HL-60 (cell line): Measurements from ENCODE around the gene ARHGEF16.

Experiments
- DNase-seq, 2 experiments: peaks; one replicate each; pipeline ENCODE4 v3.0.0-alpha.2; 2010 to 2020; ENCODE audit warnings: low read depth in 1 of 2, low spot score in 1 of 2
- H3K27ac ChIP-seq: fragments of 250-450 bp; sonication (Bioruptor Pico); replicated peaks from 2 replicates; pipeline ENCODE4 v1.5.1; 2020; ENCODE audit warnings: mild to moderate bottlenecking, moderate library complexity
- H3K27me3 ChIP-seq: fragments of 250-450 bp; sonication (Bioruptor Pico); 2 replicates; pipeline ENCODE4 v1.5.1; 2021; ENCODE audit warnings: mild to moderate bottlenecking, moderate library complexity; ENCODE audit not compliant: insufficient read depth, poor library complexity, severe bottlenecking
- H3K4me3 ChIP-seq: replicated peaks from 2 replicates; pipeline ENCODE4 v1.5.1; 2011; ENCODE audit warnings: mild to moderate bottlenecking, control low read depth, low read length; ENCODE audit not compliant: insufficient read depth
- GABPA ChIP-seq: IDR thresholded peaks from 2 replicates; pipeline ENCODE4 v1.6.1; 2012; ENCODE audit warnings: low read depth
- POLR2AphosphoS5 ChIP-seq: IDR thresholded peaks from 2 replicates; pipeline ENCODE4 v1.6.1; 2012; ENCODE audit warnings: low read depth
- SPI1 ChIP-seq: IDR thresholded peaks from 2 replicates; pipeline ENCODE4 v1.6.1; 2012; ENCODE audit warnings: low read depth, mild to moderate bottlenecking, borderline replicate concordance
- TF ChIP-seq, protein P1 (sequence below): IDR thresholded peaks from 2 replicates; pipeline ENCODE4 v1.6.1; 2012; ENCODE audit warnings: low read depth; ENCODE audit not compliant: insufficient replicate concordance
- TF ChIP-seq, protein P2 (sequence below): IDR thresholded peaks from one replicate; pipeline ENCODE4 v1.5.1; 2011; ENCODE audit warnings: low read length, control low read depth, inconsistent platforms; ENCODE audit not compliant: insufficient read depth

Gene ARHGEF16

DNA sequence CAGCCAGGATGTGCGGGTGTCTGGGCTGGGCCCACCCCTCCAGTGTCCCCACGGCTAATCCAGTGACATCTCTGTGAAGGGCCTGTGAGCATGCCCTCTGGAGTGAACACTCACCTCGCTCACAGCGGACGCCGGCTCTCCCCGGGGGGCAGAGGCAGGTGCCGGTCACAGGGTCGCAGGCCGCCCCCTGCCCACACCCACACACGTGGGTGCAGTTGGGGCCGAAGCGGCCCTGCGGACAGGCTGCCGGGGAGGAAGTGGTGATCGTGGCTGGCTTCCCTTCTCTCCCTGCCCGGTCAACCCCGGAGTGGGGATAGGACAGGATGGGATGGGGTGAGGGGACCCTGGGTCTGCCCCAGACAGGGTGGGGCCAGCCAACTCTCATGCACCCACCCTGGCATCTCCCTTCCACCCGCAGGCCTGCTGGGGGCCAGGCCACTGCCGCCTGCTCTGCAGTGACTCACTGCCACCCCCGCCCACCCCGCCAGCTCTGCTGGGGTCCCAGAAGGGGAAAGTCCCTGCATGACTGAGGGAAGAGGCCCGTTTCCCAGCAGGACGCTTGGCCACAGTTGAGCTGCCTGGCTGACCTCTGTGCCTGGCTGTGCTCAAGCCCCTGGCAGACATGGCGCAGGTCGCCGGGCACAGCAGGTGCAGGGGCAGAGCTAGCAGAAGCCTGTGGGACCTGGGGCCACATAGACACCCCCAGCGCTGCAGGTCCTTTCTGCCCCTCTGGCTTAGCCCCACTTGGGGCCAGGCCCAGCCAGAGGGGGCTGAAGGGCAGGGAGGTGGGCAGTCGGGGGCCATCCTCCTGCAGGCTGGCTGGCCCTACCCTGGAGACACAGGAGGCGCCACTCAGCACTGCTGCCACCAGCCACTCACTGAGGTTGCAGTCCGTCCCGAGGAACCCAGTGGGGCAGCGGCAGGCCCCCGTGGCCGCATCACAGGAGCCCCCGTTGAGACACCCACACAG is 41.6 kb downstream of the ARHGEF16 start:
- DNase-seq, result no peak
- H3K4me3 ChIP-seq, result no peak overlapping the region
- H3K27me3 ChIP-seq, result no peaks in the 10 kb centered on the region
- TF ChIP-seq, protein P1, sequence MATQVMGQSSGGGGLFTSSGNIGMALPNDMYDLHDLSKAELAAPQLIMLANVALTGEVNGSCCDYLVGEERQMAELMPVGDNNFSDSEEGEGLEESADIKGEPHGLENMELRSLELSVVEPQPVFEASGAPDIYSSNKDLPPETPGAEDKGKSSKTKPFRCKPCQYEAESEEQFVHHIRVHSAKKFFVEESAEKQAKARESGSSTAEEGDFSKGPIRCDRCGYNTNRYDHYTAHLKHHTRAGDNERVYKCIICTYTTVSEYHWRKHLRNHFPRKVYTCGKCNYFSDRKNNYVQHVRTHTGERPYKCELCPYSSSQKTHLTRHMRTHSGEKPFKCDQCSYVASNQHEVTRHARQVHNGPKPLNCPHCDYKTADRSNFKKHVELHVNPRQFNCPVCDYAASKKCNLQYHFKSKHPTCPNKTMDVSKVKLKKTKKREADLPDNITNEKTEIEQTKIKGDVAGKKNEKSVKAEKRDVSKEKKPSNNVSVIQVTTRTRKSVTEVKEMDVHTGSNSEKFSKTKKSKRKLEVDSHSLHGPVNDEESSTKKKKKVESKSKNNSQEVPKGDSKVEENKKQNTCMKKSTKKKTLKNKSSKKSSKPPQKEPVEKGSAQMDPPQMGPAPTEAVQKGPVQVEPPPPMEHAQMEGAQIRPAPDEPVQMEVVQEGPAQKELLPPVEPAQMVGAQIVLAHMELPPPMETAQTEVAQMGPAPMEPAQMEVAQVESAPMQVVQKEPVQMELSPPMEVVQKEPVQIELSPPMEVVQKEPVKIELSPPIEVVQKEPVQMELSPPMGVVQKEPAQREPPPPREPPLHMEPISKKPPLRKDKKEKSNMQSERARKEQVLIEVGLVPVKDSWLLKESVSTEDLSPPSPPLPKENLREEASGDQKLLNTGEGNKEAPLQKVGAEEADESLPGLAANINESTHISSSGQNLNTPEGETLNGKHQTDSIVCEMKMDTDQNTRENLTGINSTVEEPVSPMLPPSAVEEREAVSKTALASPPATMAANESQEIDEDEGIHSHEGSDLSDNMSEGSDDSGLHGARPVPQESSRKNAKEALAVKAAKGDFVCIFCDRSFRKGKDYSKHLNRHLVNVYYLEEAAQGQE, result no peak
- no peak for TF ChIP-seq GABPA
- no peak overlapping the region for H3K27ac ChIP-seq

DNA sequence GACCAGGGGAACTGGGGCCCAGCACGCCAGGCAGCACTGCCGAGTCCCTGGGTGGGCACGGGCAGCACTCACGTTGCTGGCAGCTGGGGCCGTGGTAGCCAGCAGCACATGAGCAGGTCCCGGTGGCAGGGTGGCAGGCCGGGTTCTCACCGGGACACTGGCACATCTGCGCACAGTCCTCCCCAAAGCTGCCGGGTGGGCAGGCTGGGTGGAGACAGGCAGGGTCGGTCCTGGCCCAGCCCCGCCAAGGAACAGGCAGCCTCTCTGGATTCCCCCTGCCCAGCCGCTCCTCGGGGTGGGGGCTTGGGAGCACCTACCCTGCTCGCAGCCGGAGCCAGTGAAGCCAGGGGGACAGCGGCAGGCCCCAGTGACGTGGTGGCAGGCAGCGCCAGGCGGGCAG is 42.5 kb downstream of the ARHGEF16 start:
- Histone ChIP-seq H3K27me3 (no peaks in the 10 kb centered on the region), H3K4me3 (no peak overlapping the region), H3K27ac (no peak overlapping the region)
- TF ChIP-seq GABPA (no peak), SPI1 (no peak), POLR2AphosphoS5 (no peak)
- TF ChIP-seq, protein P2, sequence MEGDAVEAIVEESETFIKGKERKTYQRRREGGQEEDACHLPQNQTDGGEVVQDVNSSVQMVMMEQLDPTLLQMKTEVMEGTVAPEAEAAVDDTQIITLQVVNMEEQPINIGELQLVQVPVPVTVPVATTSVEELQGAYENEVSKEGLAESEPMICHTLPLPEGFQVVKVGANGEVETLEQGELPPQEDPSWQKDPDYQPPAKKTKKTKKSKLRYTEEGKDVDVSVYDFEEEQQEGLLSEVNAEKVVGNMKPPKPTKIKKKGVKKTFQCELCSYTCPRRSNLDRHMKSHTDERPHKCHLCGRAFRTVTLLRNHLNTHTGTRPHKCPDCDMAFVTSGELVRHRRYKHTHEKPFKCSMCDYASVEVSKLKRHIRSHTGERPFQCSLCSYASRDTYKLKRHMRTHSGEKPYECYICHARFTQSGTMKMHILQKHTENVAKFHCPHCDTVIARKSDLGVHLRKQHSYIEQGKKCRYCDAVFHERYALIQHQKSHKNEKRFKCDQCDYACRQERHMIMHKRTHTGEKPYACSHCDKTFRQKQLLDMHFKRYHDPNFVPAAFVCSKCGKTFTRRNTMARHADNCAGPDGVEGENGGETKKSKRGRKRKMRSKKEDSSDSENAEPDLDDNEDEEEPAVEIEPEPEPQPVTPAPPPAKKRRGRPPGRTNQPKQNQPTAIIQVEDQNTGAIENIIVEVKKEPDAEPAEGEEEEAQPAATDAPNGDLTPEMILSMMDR, result no peak
- TF ChIP-seq, protein P1, result no peak
- no peak for DNase-seq

DNA sequence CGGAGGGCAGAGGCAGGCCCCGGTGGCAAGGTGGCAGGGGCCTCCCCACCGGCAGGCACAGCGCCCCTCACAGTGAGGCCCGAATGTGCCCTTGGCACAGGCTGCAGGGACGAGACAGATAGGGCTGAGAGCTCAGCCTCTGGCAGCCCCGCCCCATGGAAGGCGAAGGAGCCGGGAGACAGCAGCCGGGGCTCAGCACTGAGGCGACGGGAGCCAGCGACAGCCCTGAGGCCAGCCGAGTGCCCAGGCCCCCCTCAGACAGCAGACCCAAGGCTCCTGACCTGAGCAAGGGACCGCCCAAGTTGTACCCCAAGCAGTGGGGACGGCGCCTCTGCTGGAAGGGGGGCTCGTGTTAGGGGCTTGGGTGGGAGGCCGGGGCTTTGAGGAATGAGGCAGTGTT is 43.1 kb downstream of the ARHGEF16 start:
- H3K4me3 ChIP-seq, result no peak overlapping the region
- H3K27ac ChIP-seq, result no peak overlapping the region
- no peaks in the 10 kb centered on the region for H3K27me3 ChIP-seq
- TF ChIP-seq GABPA (no peak), SPI1 (no peak), POLR2AphosphoS5 (no peak)
- TF ChIP-seq, protein P1, result no peak
- TF ChIP-seq, protein P2, result no peak
- no peak for DNase-seq
